Upper lobe of right lung (tissue), 1 donor: ENCODE data around the gene TNPO3. TPM values are rescaled to one million over a fixed set of nuclear protein-coding genes. Genes with fewer than 3 reads are reported as not detected.
"Not testable (repeated sequence)": the region's sequence is repeated elsewhere in the genome, so short reads cannot be mapped to it uniquely, and the experiment has no call there.

Source experiments
- ATAC-seq: fragments of 200-7000 bp; cut with Tn5 transposase; one replicate; pipeline ENCODE4 v1.9.1; 2020; ENCODE audit warnings: mild to moderate bottlenecking, moderate library complexity
- DNase-seq: peaks from one replicate; pipeline ENCODE4 v3.0.0-alpha.2; 2020
- H3K27ac ChIP-seq: fragments of 200-600 bp; one replicate; pipeline ENCODE4 v1.8.0; 2022
- H3K27me3 ChIP-seq: fragments of 200-600 bp; one replicate; pipeline ENCODE4 v1.8.0; 2022; ENCODE audit warnings: mild to moderate bottlenecking
- H3K36me3 ChIP-seq: fragments of 200-600 bp; one replicate; pipeline ENCODE4 v1.8.0; 2022
- H3K4me1 ChIP-seq: fragments of 200-600 bp; one replicate; pipeline ENCODE4 v1.8.0; 2022
- H3K4me3 ChIP-seq: fragments of 200-600 bp; one replicate; pipeline ENCODE4 v1.8.0; 2022; ENCODE audit warnings: mild to moderate bottlenecking
- H3K9me3 ChIP-seq: fragments of 200-600 bp; one replicate; pipeline ENCODE4 v1.8.0; 2022
- intact Hi-C: fragments of 100-400 bp; cut with DNase I; formaldehyde crosslinking; loops from one replicate; pipeline ENCODE4 v1.11.0; 2022
- total RNA-seq: library from RNA; stranded (reverse); fragmentation: NEBNext Ultra II Directional; extraction: Animal tissue kit (Norgen Biotek cat#: 25700); gene quantifications from one replicate; pipeline ENCODE4 v1.2.1, GENCODE V29; 2021
- TF ChIP-seq, protein P1 (sequence below): fragments of 200-600 bp; IDR thresholded peaks from one replicate; pipeline ENCODE4 v1.8.0; 2022; ENCODE audit warnings: antibody characterized with exemption
- donor health status: DM: no; HTN: yes; CAD: no; lungs with severe emphysema.

The TNPO3 gene
- total RNA-seq, 1 donor from 2014 or later, result 31.1 TPM

DNA sequence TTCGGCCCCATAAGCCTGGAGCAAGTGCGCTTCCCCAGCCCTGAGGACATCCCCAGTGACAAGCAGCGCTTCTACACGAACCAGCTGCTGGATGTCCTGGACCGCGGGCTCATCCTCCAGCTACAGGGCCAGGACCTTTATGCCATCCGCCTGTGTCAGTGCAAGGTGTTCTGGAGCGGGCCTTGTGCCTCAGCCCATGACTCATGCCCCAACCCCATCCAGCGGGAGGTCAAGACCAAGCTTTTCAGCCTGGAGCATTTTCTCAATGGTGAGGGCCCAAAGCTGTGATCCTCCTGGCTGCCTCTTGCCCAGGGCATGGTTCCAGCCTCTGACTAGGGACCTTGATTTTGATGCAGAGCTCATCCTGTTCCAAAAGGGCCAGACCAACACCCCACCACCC is 107.1 kb downstream of the TNPO3 start:
- no peaks in the 10 kb centered on the region for H3K27me3 ChIP-seq
- intact Hi-C loops, result no loop called here
- peaks cover 15% of the 10 kb centered on the region for H3K36me3 ChIP-seq
- no peak overlapping the region for H3K27ac ChIP-seq
- no peak for ATAC-seq
- peak; percentile 46 for DNase-seq
- H3K4me3 ChIP-seq, result no peak overlapping the region
- H3K4me1 ChIP-seq, result no peaks in the 10 kb centered on the region
- no peaks in the 10 kb centered on the region for H3K9me3 ChIP-seq
- TF ChIP-seq, protein P1, sequence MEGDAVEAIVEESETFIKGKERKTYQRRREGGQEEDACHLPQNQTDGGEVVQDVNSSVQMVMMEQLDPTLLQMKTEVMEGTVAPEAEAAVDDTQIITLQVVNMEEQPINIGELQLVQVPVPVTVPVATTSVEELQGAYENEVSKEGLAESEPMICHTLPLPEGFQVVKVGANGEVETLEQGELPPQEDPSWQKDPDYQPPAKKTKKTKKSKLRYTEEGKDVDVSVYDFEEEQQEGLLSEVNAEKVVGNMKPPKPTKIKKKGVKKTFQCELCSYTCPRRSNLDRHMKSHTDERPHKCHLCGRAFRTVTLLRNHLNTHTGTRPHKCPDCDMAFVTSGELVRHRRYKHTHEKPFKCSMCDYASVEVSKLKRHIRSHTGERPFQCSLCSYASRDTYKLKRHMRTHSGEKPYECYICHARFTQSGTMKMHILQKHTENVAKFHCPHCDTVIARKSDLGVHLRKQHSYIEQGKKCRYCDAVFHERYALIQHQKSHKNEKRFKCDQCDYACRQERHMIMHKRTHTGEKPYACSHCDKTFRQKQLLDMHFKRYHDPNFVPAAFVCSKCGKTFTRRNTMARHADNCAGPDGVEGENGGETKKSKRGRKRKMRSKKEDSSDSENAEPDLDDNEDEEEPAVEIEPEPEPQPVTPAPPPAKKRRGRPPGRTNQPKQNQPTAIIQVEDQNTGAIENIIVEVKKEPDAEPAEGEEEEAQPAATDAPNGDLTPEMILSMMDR, result no peak

DNA sequence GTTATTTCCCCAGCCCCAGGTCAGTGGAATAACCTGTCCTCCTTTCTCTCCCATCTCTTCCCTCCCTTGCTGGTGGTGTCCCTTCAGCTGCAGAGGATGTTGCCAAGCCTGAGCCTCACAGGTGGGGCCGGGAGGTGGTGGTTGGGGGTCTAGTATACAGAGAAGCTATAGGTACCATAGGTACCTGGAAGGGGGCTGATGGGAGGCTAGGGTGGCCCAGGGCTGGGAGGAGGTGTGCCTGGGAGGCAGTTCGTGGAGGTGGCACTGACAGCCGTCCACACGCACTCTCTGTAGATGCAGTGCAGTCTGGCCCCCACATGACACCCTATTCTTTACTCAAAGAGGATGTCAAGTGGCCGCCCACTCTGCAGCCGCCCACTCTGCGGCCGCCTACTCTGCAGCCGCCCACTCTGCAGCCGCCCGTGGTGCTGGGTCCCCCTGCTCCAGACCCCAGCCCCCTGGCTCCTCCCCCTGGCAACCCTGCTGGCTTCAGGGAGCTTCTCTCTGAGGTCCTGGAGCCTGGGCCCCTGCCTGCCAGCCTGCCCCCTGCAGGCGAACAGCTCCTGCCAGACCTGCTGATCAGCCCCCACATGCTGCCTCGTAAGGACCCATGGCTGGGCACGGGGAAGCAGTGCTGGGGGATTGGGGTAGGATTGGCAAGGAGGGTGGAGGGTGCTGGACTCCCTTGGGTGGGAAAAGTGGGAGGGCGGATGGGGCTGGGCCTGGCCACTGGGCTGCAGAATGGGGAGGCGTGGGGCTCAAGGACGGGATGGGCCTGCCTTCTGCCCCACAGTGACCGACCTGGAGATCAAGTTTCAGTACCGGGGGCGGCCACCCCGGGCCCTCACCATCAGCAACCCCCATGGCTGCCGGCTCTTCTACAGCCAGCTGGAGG is 107.7 kb downstream of the TNPO3 start:
- DNase-seq, result peak; percentile 64
- Histone ChIP-seq H3K36me3 (peaks cover 15% of the 10 kb centered on the region), H3K9me3 (no peaks in the 10 kb centered on the region), H3K27ac (no peak overlapping the region), H3K4me1 (no peaks in the 10 kb centered on the region), H3K4me3 (no peak overlapping the region), H3K27me3 (no peaks in the 10 kb centered on the region)
- peak; percentile 15 for ATAC-seq
- intact Hi-C loops, result no loop called here
- TF ChIP-seq, protein P1, result no peak

DNA sequence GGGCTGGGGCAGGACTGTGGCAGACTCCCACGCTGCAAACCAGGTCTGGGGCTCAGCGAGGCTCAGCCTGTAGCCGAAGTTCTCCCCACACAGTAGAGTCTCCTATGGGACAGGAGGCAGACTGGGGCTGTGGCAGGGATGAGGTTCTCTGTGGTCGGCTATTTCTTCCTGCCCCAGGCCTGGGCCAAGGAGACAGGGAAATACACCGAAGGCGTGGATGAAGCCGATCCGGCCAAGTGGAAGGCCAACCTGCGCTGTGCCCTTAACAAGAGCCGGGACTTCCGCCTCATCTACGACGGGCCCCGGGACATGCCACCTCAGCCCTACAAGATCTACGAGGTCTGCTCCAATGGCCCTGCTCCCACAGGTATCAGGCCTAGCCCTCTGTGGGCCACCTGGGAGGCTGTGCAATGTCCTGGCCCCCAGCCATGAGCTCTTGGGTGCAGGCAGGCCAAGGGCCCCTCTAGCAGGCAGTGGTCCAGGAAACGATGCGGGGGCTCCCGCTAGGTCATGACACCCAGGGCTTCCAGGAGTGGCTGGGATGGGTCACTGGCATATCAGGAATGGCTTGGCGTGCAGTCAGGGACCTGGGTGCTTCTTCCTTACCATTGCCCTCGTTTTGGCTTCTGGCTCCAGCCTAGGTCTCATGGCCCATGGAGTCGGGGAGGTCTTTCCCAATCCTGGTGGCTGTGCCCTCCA is 109.1 kb downstream of the TNPO3 start:
- TF ChIP-seq, protein P1, result no peak
- intact Hi-C loops, result no loop called here
- H3K4me1 ChIP-seq, result no peaks in the 10 kb centered on the region
- H3K27ac ChIP-seq, result no peak overlapping the region
- no peak for ATAC-seq
- peak; percentile 55 for DNase-seq
- H3K4me3 ChIP-seq, result no peak overlapping the region
- no peaks in the 10 kb centered on the region for H3K27me3 ChIP-seq
- H3K36me3 ChIP-seq, result peaks cover 4% of the 10 kb centered on the region
- H3K9me3 ChIP-seq, result no peaks in the 10 kb centered on the region

- H3K27ac ChIP-seq, result no peak overlapping the region
- TF ChIP-seq, protein P1, result no peak
- no peaks in the 10 kb centered on the region for H3K9me3 ChIP-seq
- no peaks in the 10 kb centered on the region for H3K4me1 ChIP-seq
- H3K27me3 ChIP-seq, result no peaks in the 10 kb centered on the region
- H3K36me3 ChIP-seq, result peaks cover 4% of the 10 kb centered on the region
- H3K4me3 ChIP-seq, result no peak overlapping the region
- no peak for ATAC-seq
- DNase-seq, result no peak
- intact Hi-C loops, result no loop called here
Observed at GRCh38 chr7:128944487-128945236, 110.2 kb downstream of the TNPO3 start.

- ATAC-seq, result not testable (repeated sequence)
Observed at GRCh38 chr7:128943251-128943650, 111.7 kb downstream of the TNPO3 start.

More at GRCh38 chr7:128943251-128943650, 111.7 kb downstream of the TNPO3 start:
- H3K4me3 ChIP-seq, H3K27ac ChIP-seq, H3K9me3 ChIP-seq, H3K36me3 ChIP-seq, H3K4me1 ChIP-seq, DNase-seq, intact Hi-C loops: not testable (repeated sequence)
- H3K27me3 ChIP-seq, result peaks cover 10% of the 10 kb centered on the region
